Esophagus muscularis mucosa (tissue), 4 donors: ENCODE data around the gene KIAA1755. TPM values are rescaled to one million over a fixed set of nuclear protein-coding genes. Genes with fewer than 3 reads are reported as not detected.
A peak's percentile ranks its signal among the peaks of the same experiment; 100 is the strongest.

Source experiments
- DNase-seq: peaks from one replicate; pipeline ENCODE4 v3.0.0-alpha.2; 2017; ENCODE audit errors: extremely low spot score
- H3K27ac ChIP-seq, 4 donors: fragments of 200-600 bp; sonication (generic); replicated peaks in 1 of 4; 1 replicate in 3 of 4; 2 replicates in 1 of 4; pipeline ENCODE4 v1.5.1; 2016 to 2019; ENCODE audit warnings: mild to moderate bottlenecking in 1 of 4
- H3K27me3 ChIP-seq, 4 donors: fragments of 200-600 bp; sonication (generic); one replicate each; pipeline versions ENCODE4 v1.5.1 to v1.6.0; 2016 to 2019
- H3K36me3 ChIP-seq, 4 donors: fragments of 200-600 bp; sonication (generic); one replicate each; pipeline ENCODE4 v1.5.1; 2016 to 2019
- H3K4me1 ChIP-seq, 4 donors: fragments of 200-600 bp; sonication (generic); one replicate each; pipeline ENCODE4 v1.5.1; 2016 to 2019
- H3K4me3 ChIP-seq, 4 donors: fragments of 200-600 bp; sonication (generic); 1 replicate in 2 of 4; 2 replicates in 2 of 4; pipeline ENCODE4 v1.5.1; 2016 to 2019; ENCODE audit warnings: mild to moderate bottlenecking in 4 of 4, moderate library complexity in 1 of 4
- H3K9me3 ChIP-seq, 4 donors: fragments of 200-600 bp; sonication (generic); 1 replicate in 3 of 4; 2 replicates in 1 of 4; pipeline ENCODE4 v1.5.1; 2016 to 2019
- CTCF ChIP-seq, 3 experiments: fragments of 200-600 bp in 2 of 3; fragments of 450-650 bp in 1 of 3; sonication (generic) in 2 of 3; IDR thresholded peaks; one replicate each; pipeline ENCODE4 v1.5.1; 2017 to 2019; ENCODE audit warnings: antibody characterized with exemption in 3 of 3, mild to moderate bottlenecking in 2 of 3, moderate library complexity in 1 of 3
- EP300 ChIP-seq: sonication (generic); formaldehyde crosslinking; IDR thresholded peaks from one replicate; pipeline ENCODE4 v1.6.1; 2017; ENCODE audit warnings: antibody characterized with exemption
- POLR2A ChIP-seq: fragments of 450-650 bp; IDR thresholded peaks from one replicate; pipeline ENCODE4 v1.6.1; 2017; ENCODE audit warnings: antibody characterized with exemption, moderate library complexity, mild to moderate bottlenecking, low read depth
- POLR2AphosphoS5 ChIP-seq, 2 donors: sonication (generic); formaldehyde crosslinking; IDR thresholded peaks; one replicate each; pipeline ENCODE4 v1.6.1; 2017; ENCODE audit warnings: antibody characterized with exemption in 2 of 2
- WGBS: methylation state at CpG from one replicate; pipeline ENCODE4 v1.1.5; 2018; 5-methylcytosine and 5-hydroxymethylcytosine counted together
- intact Hi-C: fragments of 100-400 bp; cut with DNase I; formaldehyde crosslinking; loops from one replicate; pipeline ENCODE4 v1.15.1; 2023
- total RNA-seq, 4 donors: library from RNA; depleted of rRNA; stranded (reverse); fragments of >200 nt; gene quantifications; one replicate each; pipeline versions ENCODE4 v1.1.0 to v1.2.1, GENCODE V29; 2016

The KIAA1755 gene
- total RNA-seq, 4 donors from 2014 or later = 7.3 to 13.3 (median 8.5) TPM

- Histone ChIP-seq H3K36me3 (peaks cover 0 to 19% (median 0%) of the 10 kb centered on the region in 4 donors), H3K4me1 (peaks cover 0 to 10% (median 5%) of the 10 kb centered on the region in 4 donors), H3K27ac (no peak overlapping the region), H3K4me3 (no peak overlapping the region), H3K27me3 (no peaks in the 10 kb centered on the region), H3K9me3 (no peaks in the 10 kb centered on the region)
- WGBS = 40% methylated on average over 10 of the region's 10 CpGs
- peak in 1 of 2 donors; percentile 30 for TF ChIP-seq POLR2AphosphoS5 (IDR thresholded peaks at IDR 0.05)
- no peak for TF ChIP-seq EP300
- TF ChIP-seq CTCF (IDR thresholded peaks at IDR 0.05) = no peak
- no peak for DNase-seq
- intact Hi-C loops = loop anchor here (5.0 kb wide), 1 partner anchor 81 kb away; no protein-coding TSS in a partner anchor
Measured at GRCh38 chr20:38231531-38232121, 28.9 kb downstream of the KIAA1755 start.

GRCh38 chr20:38230957-38231526 is 29.5 kb downstream of the KIAA1755 start:
- H3K9me3 ChIP-seq = no peaks in the 10 kb centered on the region
- no peak for DNase-seq
- H3K27me3 ChIP-seq = no peaks in the 10 kb centered on the region
- no peak overlapping the region for H3K4me3 ChIP-seq
- intact Hi-C loops = loop anchor here (5.0 kb wide), 1 partner anchor 81 kb away; no protein-coding TSS in a partner anchor
- peaks cover 0 to 22% (median 0%) of the 10 kb centered on the region in 4 donors for H3K36me3 ChIP-seq
- H3K4me1 ChIP-seq = peaks cover 0 to 15% (median 8%) of the 10 kb centered on the region in 4 donors
- TF ChIP-seq CTCF (IDR thresholded peaks at IDR 0.05) (no peak), EP300 (no peak), POLR2A (no peak), POLR2AphosphoS5 (IDR thresholded peaks at IDR 0.05) (no peak)
- 68% methylated on average over 10 of the region's 10 CpGs for WGBS
- H3K27ac ChIP-seq = no peak overlapping the region

GRCh38 chr20:38230253-38230551 is 30.3 kb downstream of the KIAA1755 start:
- Histone ChIP-seq H3K4me3 (no peak overlapping the region), H3K36me3 (peaks cover 0 to 24% (median 0%) of the 10 kb centered on the region in 4 donors), H3K4me1 (peaks cover 0 to 15% (median 9%) of the 10 kb centered on the region in 4 donors), H3K27me3 (no peaks in the 10 kb centered on the region), H3K27ac (no peak overlapping the region), H3K9me3 (no peaks in the 10 kb centered on the region)
- intact Hi-C loops = loop anchor here (5.0 kb wide), 1 partner anchor 82 kb away; no protein-coding TSS in a partner anchor
- WGBS = 93% methylated on average over 1 of the region's 1 CpG
- DNase-seq = no peak
- TF ChIP-seq POLR2A (no peak), POLR2AphosphoS5 (IDR thresholded peaks at IDR 0.05) (no peak), EP300 (no peak), CTCF (IDR thresholded peaks at IDR 0.05) (no peak)

GRCh38 chr20:38229376-38230252 is 30.9 kb downstream of the KIAA1755 start:
- intact Hi-C loops = loop anchor here (5.0 kb wide), 2 partner anchors 83 to 93 kb away; no protein-coding TSS in a partner anchor
- Histone ChIP-seq H3K27me3 (no peaks in the 10 kb centered on the region), H3K4me1 (peaks cover 0 to 15% (median 9%) of the 10 kb centered on the region in 4 donors), H3K4me3 (no peak overlapping the region), H3K36me3 (peaks cover 0 to 28% (median 0%) of the 10 kb centered on the region in 4 donors), H3K9me3 (no peaks in the 10 kb centered on the region), H3K27ac (no peak overlapping the region)
- TF ChIP-seq EP300 = no peak
- TF ChIP-seq CTCF (IDR thresholded peaks at IDR 0.05) = peak in 2 of 3 experiments; percentile 28 to 41
- TF ChIP-seq POLR2AphosphoS5 (IDR thresholded peaks at IDR 0.05) = no peak
- 83% methylated on average over 6 of the region's 6 CpGs for WGBS
- no peak for DNase-seq
